HUES64 (cell line): ENCODE data around the gene SUN1.
A peak's percentile ranks its signal among the peaks of the same experiment; 100 is the strongest.

Experiments used
- H3K27ac ChIP-seq: 2 replicates; pipeline ENCODE4 v1.7.0; 2013; ENCODE audit warnings: low read depth, low read length, inconsistent platforms
- H3K27me3 ChIP-seq: 2 replicates; pipeline ENCODE4 v1.6.1; 2013; ENCODE audit warnings: mild to moderate bottlenecking, low read length; ENCODE audit not compliant: insufficient read depth
- H3K36me3 ChIP-seq: 2 replicates; pipeline ENCODE4 v1.6.1; 2013; ENCODE audit warnings: mild to moderate bottlenecking, low read length; ENCODE audit not compliant: insufficient read depth
- H3K4me1 ChIP-seq: 2 replicates; pipeline ENCODE4 v1.6.1; 2013; ENCODE audit warnings: mild to moderate bottlenecking, low read length, moderate library complexity; ENCODE audit not compliant: insufficient read depth
- H3K4me3 ChIP-seq: 2 replicates; pipeline ENCODE4 v1.5.1; 2013; ENCODE audit warnings: mild to moderate bottlenecking, low read length, moderate library complexity
- H3K9ac ChIP-seq: 2 replicates; pipeline ENCODE4 v1.6.1; 2013; ENCODE audit warnings: mild to moderate bottlenecking, low read depth, low read length
- H3K9me3 ChIP-seq: 2 replicates; pipeline ENCODE4 v1.6.1; 2013; ENCODE audit warnings: low read depth, low read length; ENCODE audit not compliant: insufficient read depth
- WGBS: fragments of 150-250, 120-280 bp; methylation state at CpG from one replicate; pipeline ENCODE4 v1.1.7; 2013; ENCODE audit warnings: missing lambda C conversion rate; 5-methylcytosine and 5-hydroxymethylcytosine counted together

The SUN1 gene

DNA sequence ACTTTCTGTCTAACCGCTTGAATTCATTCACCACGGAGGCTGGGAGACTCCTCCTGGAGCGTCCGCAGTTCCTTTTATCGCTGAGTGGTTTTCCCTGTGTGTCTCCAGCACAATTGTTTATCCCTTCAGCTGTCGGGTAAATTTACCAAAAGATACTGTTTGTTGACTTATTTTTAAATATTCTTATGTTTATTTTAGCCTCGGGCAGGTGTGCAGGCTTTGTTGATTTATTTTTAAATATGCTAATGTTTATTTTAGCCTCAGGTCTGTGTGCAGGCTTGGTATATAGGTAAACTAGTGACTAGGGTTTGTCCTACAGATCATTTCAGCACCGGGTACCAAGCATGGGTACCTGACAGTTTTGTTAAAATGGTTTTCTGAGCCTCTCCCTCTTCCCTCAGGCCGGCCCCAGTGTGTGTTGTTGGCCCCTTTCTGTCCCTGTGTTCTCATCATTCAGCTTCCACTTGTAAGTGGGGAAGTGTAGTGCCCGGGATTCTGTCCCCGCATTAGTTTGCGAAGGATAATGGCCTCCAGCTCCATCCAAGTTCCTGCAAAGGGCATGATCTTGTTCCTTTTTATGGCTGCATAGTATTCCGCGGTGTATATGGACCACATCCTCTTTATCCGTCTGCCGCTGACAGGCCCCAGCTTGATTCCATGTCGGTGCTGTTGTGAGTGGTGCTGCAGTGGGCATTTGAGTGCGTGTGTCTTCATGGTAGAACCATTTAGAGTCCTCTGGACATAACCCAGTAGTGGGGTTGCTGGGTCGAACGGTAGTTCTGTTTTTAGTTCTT, 49.4 kb downstream of the SUN1 start:
- WGBS = 95% methylated on average over 19 of the region's 20 CpGs
- H3K36me3 ChIP-seq = peaks cover 21% of the 10 kb centered on the region

GRCh38 chr7:882336-883035, 50.2 kb downstream of the SUN1 start:
- Histone ChIP-seq H3K9ac (no peak overlapping the region), H3K4me1 (peaks cover 2% of the 10 kb centered on the region; the same call in 1 of the 2 replicates), H3K4me3 (no peak overlapping the region), H3K9me3 (no peaks in the 10 kb centered on the region), H3K36me3 (peaks cover 29% of the 10 kb centered on the region), H3K27ac (no peak overlapping the region), H3K27me3 (no peaks in the 10 kb centered on the region)
- 97% methylated on average over 37 of the region's 37 CpGs for WGBS

More for the DNA sequence above, 49.4 kb downstream of the SUN1 start:
- Histone ChIP-seq H3K9me3 (no peaks in the 10 kb centered on the region), H3K9ac (no peak overlapping the region), H3K27ac (no peak overlapping the region), H3K4me3 (no peak overlapping the region), H3K4me1 (peaks cover 2% of the 10 kb centered on the region; the same call in 1 of the 2 replicates), H3K27me3 (no peaks in the 10 kb centered on the region)

DNA sequence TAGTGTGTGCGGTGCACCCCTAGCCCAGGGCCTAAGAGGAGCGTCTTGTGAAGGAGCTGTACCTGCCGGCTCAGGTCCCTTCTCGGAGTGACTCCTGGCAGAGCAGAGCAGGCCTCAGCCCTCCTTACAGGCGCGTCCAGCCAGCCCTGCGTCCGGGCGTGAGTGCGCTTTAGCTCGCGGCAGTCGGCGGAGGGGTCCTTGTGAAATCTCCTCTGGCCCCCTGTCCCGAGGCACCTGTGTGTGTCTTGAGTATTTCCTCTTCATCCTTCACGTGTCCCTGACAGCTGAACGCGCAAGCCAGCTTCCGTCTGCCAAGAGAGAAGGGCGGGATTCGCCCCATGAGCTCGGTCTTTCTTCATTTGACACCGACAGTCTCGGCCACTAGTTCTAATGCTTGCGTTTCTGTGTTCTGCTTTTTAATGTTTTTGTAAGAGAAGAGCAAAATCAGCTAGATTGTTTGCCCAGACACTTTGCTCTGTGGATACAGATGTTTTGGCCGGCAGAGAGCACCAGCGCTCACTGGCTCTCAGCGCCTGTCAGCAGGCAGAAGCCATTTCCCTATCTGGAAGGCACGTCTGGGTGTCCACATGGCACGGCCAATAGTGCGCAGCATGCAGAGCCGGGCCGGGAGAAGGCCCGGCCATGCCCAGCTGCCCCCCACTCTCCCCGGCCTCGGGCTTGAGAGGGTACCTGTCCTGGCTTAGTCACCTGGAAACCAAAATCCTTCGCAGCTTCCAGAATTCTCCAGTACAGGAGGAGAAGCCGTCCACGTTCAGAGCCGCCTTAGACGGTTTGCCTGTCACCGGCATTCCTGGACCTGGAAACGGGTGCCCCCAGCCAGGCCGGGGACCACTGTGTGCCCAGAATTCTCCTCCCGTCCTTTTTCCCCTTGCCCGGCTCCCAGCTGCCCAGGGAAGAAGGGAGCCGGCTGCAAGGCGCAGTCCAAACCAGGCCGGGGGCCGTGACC, 51.1 kb downstream of the SUN1 start:
- Histone ChIP-seq H3K9ac (0 out of 2 replicates have a peak overlapping the region, but pooled peaks have one; percentile 5), H3K9me3 (no peaks in the 10 kb centered on the region), H3K4me3 (no peak overlapping the region), H3K27me3 (no peaks in the 10 kb centered on the region), H3K4me1 (no peaks in the 10 kb centered on the region; the same call in 1 of the 2 replicates), H3K27ac (no peak overlapping the region), H3K36me3 (peaks cover 35% of the 10 kb centered on the region)
- WGBS = 96% methylated on average over 50 of the region's 50 CpGs

- H3K36me3 ChIP-seq = peaks cover 37% of the 10 kb centered on the region
- WGBS = 96% methylated on average over 31 of the region's 31 CpGs
- no peaks in the 10 kb centered on the region for H3K27me3 ChIP-seq
- no peak overlapping the region for H3K27ac ChIP-seq
- no peak overlapping the region for H3K4me3 ChIP-seq
- H3K4me1 ChIP-seq = no peaks in the 10 kb centered on the region
- H3K9me3 ChIP-seq = no peaks in the 10 kb centered on the region
- H3K9ac ChIP-seq = peak overlapping the region; percentile 5; the same call in 1 of the 2 replicates
Measured at GRCh38 chr7:884191-885003, 52.1 kb downstream of the SUN1 start.

DNA sequence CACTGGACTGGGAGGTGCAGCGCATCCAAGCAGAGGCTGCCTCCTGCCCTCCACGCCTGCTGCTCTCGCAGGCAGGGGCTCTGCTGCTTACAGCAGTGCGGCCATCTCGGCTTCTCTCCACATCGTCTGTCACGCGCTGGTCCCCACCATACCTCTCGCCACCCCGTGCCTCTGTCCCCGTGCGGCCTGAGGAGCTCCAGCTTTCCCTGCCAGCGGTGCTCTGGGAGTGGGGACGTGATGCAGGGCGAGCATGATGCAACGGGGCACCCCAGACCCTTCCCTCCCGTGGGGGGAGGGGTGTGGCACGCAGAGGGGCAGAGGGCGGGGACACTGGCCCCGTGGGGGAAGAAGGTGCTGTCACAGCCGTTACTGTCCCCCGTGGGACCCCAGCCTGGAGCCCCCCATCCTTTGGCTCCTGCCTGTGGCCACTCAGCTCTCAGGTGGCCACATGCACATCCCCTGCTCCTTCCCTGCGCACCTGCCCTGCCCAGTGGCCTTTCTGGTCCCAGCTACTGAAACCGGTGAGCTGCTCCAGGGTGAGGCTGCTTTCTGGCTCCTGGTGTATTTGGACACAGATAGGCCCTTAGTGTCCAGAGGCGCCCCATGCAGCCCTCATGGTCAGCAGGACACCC, 53.1 kb downstream of the SUN1 start:
- H3K36me3 ChIP-seq = peaks cover 34% of the 10 kb centered on the region
- no peak overlapping the region; the same call in 1 of the 2 replicates for H3K9ac ChIP-seq
- H3K9me3 ChIP-seq = no peaks in the 10 kb centered on the region
- no peaks in the 10 kb centered on the region for H3K27me3 ChIP-seq
- WGBS = 94% methylated on average over 25 of the region's 25 CpGs
- no peak overlapping the region for H3K4me3 ChIP-seq
- H3K27ac ChIP-seq = no peak overlapping the region
- H3K4me1 ChIP-seq = no peaks in the 10 kb centered on the region

- Histone ChIP-seq H3K36me3 (peaks cover 41% of the 10 kb centered on the region), H3K4me1 (no peaks in the 10 kb centered on the region), H3K9me3 (no peaks in the 10 kb centered on the region), H3K9ac (no peak overlapping the region), H3K27ac (no peak overlapping the region), H3K27me3 (no peaks in the 10 kb centered on the region), H3K4me3 (no peak overlapping the region)
- WGBS = 89% methylated on average over 30 of the region's 30 CpGs
Measured at GRCh38 chr7:885893-886625, 53.8 kb downstream of the SUN1 start.

DNA sequence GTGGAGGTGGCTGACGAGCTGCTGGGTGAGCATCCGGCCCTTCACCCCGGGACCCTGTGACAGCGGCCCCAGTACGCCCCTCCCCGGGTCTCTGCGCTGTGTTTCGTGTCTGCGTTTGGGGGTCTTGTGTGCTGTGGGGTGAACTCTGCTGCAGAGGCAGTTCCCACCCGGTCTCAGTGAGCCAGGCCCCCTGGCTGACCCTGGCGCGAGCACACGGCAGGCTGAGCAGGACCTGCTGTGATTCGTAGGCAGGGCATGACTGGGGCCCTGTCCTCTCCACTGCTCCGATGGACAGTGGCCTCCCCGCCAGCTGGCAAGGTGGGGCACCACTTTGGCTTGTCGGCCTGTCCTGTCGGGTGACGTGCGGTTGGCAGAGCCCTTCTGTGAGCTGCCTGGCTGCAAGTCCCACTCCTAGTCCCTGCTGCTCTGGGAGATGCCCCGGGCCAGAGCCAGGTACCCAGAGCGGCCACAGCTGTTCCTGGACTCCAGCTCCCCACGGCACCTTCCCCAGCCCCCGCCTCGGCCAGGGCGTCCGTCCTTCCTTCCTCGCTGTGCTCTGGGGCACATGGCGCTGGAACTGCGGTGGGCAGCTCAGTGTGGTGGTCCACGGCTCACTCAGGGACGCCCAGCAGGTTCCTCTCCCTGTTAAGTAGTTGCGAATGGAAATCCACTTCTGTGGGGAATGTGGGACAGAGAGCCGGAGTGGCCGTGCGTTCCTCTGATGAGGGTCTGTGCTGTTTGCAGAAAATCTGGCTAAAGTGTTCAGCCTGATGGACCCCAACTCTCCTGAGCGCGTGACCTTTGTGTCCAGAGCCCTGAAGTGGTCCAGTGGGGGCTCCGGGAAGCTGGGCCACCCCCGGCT, 54.6 kb downstream of the SUN1 start:
- Histone ChIP-seq H3K9me3 (no peaks in the 10 kb centered on the region), H3K4me3 (no peak overlapping the region), H3K36me3 (peaks cover 49% of the 10 kb centered on the region), H3K4me1 (no peaks in the 10 kb centered on the region), H3K27me3 (no peaks in the 10 kb centered on the region), H3K9ac (no peak overlapping the region), H3K27ac (no peak overlapping the region)
- 96% methylated on average over 40 of the region's 40 CpGs for WGBS

DNA sequence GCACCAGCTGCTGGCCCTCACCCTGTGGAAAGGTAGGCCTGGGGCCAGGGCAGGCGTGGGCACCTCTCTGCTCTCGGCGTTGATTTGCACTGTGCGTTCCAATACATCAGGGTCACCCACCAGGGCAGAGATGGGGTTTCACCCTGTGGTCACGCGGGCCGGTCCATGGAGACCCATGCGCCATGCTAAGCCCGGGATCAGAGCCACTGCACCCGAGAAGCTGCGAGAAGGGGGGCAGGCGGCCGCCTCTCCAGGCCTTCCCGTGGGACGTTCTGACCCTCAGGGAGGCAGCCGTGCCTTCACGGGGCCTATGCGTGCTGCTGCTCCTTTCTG, 55.2 kb downstream of the SUN1 start:
- H3K4me3 ChIP-seq = no peak overlapping the region
- H3K27ac ChIP-seq = no peak overlapping the region
- peaks cover 52% of the 10 kb centered on the region for H3K36me3 ChIP-seq
- no peaks in the 10 kb centered on the region for H3K9me3 ChIP-seq
- H3K4me1 ChIP-seq = no peaks in the 10 kb centered on the region
- no peak overlapping the region for H3K9ac ChIP-seq
- no peaks in the 10 kb centered on the region for H3K27me3 ChIP-seq
- 96% methylated on average over 18 of the region's 18 CpGs for WGBS
